Glutamatergic neuron (in vitro differentiated cells): ENCODE data around the gene GRID1. TPM values are rescaled to one million over a fixed set of nuclear protein-coding genes. Genes with fewer than 3 reads are reported as not detected.

Experiments used
- DNase-seq: peaks from one replicate; pipeline ENCODE4 v3.0.0; 2022
- H3K27ac Mint-ChIP-seq: one replicate; pipeline ENCODE4 v1.8.0; 2020; ENCODE audit warnings: mild to moderate bottlenecking, mixed read lengths, inconsistent platforms; ENCODE audit not compliant: unreplicated experiment
- H3K27me3 Mint-ChIP-seq: one replicate; pipeline ENCODE4 v1.8.0; 2020; ENCODE audit warnings: mild to moderate bottlenecking, moderate library complexity, mixed read lengths, inconsistent platforms; ENCODE audit not compliant: unreplicated experiment
- H3K36me3 Mint-ChIP-seq: one replicate; pipeline ENCODE4 v1.8.0; 2020; ENCODE audit warnings: mild to moderate bottlenecking, mixed read lengths, inconsistent platforms; ENCODE audit not compliant: unreplicated experiment
- H3K4me1 Mint-ChIP-seq: one replicate; pipeline ENCODE4 v1.8.0; 2020; ENCODE audit warnings: mild to moderate bottlenecking, low read depth, mixed read lengths, inconsistent platforms; ENCODE audit not compliant: unreplicated experiment
- H3K4me3 Mint-ChIP-seq: one replicate; pipeline ENCODE4 v1.8.0; 2020; ENCODE audit warnings: mild to moderate bottlenecking, mixed read lengths, inconsistent platforms; ENCODE audit not compliant: unreplicated experiment
- H3K9me3 Mint-ChIP-seq: one replicate; pipeline ENCODE4 v1.8.0; 2020; ENCODE audit warnings: mild to moderate bottlenecking, moderate library complexity, mixed read lengths, inconsistent platforms; ENCODE audit not compliant: unreplicated experiment
- total RNA-seq: library from RNA; stranded (reverse); fragmentation: NEBNext Ultra II Directional; extraction: Animal tissue kit (Norgen Biotek cat#: 25700); gene quantifications from one replicate; pipeline ENCODE4 v1.2.1, GENCODE V29; 2021; ENCODE audit not compliant: unreplicated experiment
- TF ChIP-seq, protein P1 (sequence below): fragments of 200-600 bp; sonication (generic); IDR thresholded peaks from one replicate; pipeline ENCODE4 v1.5.0; 2021; ENCODE audit not compliant: partially characterized antibody, unreplicated experiment

Gene GRID1
- total RNA-seq, 1 donor from 2014 or later: 8.0 TPM

- H3K36me3 Mint-ChIP-seq: peaks cover 1% of the 10 kb centered on the region
- H3K4me3 Mint-ChIP-seq: no peak overlapping the region
- TF ChIP-seq, protein P1, sequence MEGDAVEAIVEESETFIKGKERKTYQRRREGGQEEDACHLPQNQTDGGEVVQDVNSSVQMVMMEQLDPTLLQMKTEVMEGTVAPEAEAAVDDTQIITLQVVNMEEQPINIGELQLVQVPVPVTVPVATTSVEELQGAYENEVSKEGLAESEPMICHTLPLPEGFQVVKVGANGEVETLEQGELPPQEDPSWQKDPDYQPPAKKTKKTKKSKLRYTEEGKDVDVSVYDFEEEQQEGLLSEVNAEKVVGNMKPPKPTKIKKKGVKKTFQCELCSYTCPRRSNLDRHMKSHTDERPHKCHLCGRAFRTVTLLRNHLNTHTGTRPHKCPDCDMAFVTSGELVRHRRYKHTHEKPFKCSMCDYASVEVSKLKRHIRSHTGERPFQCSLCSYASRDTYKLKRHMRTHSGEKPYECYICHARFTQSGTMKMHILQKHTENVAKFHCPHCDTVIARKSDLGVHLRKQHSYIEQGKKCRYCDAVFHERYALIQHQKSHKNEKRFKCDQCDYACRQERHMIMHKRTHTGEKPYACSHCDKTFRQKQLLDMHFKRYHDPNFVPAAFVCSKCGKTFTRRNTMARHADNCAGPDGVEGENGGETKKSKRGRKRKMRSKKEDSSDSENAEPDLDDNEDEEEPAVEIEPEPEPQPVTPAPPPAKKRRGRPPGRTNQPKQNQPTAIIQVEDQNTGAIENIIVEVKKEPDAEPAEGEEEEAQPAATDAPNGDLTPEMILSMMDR: no peak
- H3K9me3 Mint-ChIP-seq: peaks cover 3% of the 10 kb centered on the region
- peaks cover 7% of the 10 kb centered on the region for H3K4me1 Mint-ChIP-seq
- peaks cover 5% of the 10 kb centered on the region for H3K27me3 Mint-ChIP-seq
- peak; percentile 15 for DNase-seq
- no peak overlapping the region for H3K27ac Mint-ChIP-seq
Observed at GRCh38 chr10:86206240-86206579, 160.4 kb downstream of the GRID1 start.

DNA sequence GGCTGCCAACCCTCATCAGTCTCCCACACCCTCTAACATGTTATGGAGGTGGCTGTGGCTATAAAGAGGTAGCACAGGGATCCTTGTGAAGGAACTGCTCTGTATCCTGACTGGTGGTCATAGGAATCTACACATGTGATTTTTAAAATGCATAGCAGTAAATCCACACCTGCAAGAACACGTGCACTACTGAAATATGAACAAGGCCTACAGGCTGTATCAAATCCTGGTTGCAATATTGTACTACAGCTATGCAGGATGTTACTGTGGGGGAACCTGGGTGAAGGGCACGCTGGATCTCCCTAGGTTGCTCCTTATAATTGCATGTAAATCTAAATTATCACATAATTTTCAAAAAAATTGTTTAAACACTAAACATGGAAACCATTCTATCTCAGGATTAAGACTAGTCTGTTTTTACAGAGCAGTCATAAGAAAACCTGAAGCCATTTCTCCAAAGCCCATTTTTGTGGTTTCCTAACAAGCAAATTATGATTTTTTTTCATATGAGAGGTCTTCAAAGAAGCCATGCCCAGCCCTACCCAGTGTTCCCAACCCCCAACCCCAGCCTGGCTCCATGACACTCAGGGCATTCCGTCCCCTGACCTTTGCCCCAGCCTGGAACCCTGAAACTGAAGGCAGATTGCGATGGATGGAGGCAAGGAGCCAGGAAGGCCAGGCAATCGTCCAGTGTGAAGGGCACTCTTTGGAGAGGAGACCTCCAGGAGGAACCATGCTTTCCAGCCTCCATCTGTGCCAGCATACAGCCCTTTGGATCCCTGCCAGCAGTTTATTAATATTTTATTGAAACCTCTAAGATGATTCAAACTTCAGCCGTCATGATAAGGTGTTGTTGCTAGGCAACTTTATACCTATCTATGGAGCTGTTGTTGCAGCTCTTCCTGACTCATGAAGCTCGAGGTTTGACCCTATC is 161.0 kb downstream of the GRID1 start:
- TF ChIP-seq, protein P1: no peak
- no peak overlapping the region for H3K27ac Mint-ChIP-seq
- H3K36me3 Mint-ChIP-seq: peaks cover 4% of the 10 kb centered on the region
- H3K27me3 Mint-ChIP-seq: peaks cover 5% of the 10 kb centered on the region
- H3K9me3 Mint-ChIP-seq: peaks cover 3% of the 10 kb centered on the region
- DNase-seq: peak; percentile 4
- peaks cover 3% of the 10 kb centered on the region for H3K4me1 Mint-ChIP-seq
- no peak overlapping the region for H3K4me3 Mint-ChIP-seq

DNA sequence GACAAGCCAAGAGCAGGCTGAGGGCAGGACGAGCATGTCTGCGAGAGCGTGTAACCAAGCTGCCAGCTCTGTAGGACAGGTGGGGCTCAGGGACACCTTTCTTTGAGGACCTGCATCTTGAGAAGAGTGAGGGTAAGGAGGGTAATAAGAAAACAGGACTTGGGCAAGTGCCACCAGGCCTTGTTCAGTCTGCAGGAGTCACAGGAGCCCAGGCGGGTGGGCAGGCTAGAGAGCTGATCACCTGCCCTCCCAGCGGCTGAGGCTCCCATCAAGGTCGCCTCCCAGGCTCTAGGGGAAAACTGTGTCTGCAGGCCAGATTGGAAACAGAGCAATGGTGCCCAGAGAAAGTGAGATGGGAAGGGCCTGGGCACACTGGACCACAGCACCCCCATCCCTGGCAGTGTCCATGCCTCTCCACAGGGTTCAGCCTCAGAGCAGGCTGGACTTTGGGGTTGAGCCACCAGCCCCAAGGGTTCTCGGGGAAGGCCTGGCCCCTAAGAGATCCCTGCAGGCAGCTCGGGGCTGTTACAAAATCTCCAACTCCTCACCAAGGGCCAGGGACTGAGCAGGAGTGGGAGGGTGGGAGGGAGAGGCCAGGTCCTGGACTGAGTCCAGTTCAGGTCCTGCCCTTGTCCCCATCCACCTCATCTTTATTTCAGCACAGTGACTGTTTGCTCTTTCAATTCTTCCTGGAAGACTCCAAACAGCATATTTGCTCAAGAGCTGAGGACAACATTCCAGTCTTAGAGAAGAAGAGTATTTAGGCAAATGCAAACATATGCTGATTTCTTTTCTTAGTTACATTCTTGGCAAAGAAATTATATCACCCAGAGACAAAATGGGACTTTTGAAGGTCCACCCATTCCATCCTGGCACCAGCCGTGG is 161.9 kb downstream of the GRID1 start:
- no peak overlapping the region for H3K27ac Mint-ChIP-seq
- no peak overlapping the region for H3K4me3 Mint-ChIP-seq
- H3K27me3 Mint-ChIP-seq: peaks cover 2% of the 10 kb centered on the region
- H3K4me1 Mint-ChIP-seq: no peaks in the 10 kb centered on the region
- DNase-seq: peak; percentile 4
- peaks cover 3% of the 10 kb centered on the region for H3K9me3 Mint-ChIP-seq
- TF ChIP-seq, protein P1: no peak
- peaks cover 4% of the 10 kb centered on the region for H3K36me3 Mint-ChIP-seq

- Mint-ChIP-seq H3K36me3 (peaks cover 4% of the 10 kb centered on the region), H3K4me1 (no peaks in the 10 kb centered on the region), H3K27me3 (peaks cover under 1% of the 10 kb centered on the region), H3K27ac (no peak overlapping the region), H3K4me3 (no peak overlapping the region), H3K9me3 (peaks cover 3% of the 10 kb centered on the region)
- TF ChIP-seq, protein P1: no peak
- peak; percentile 7 for DNase-seq
Observed at GRCh38 chr10:86203162-86203905, 163.3 kb downstream of the GRID1 start.
